HG03135 (cell line): ENCODE data around the gene RPL22.

Experiments
- ATAC-seq: cut with Tn5 transposase; IDR thresholded peaks from one replicate; pipeline ENCODE4 v1.9.1; 2021; ENCODE audit warnings: mild to moderate bottlenecking, moderate library complexity; ENCODE audit not compliant: unreplicated experiment

The RPL22 gene

GRCh38 chr1:6199298-6200187 lies at the start of gene RPL22:
Gene RPL22, minus strand, starts transcription at chr1:6199595. Its CDS starts 22 bp downstream, at chr1:6199573.
- ATAC-seq = peak; percentile 93

GRCh38 chr1:6248161-6248776 lies 48.9 kb upstream of the RPL22 start:
- ATAC-seq = no peak

- ATAC-seq = no peak
Measured at GRCh38 chr1:6247651-6248050, 48.3 kb upstream of the RPL22 start.

- ATAC-seq = no peak
Measured at GRCh38 chr1:6246497-6247467, 47.4 kb upstream of the RPL22 start.

DNA sequence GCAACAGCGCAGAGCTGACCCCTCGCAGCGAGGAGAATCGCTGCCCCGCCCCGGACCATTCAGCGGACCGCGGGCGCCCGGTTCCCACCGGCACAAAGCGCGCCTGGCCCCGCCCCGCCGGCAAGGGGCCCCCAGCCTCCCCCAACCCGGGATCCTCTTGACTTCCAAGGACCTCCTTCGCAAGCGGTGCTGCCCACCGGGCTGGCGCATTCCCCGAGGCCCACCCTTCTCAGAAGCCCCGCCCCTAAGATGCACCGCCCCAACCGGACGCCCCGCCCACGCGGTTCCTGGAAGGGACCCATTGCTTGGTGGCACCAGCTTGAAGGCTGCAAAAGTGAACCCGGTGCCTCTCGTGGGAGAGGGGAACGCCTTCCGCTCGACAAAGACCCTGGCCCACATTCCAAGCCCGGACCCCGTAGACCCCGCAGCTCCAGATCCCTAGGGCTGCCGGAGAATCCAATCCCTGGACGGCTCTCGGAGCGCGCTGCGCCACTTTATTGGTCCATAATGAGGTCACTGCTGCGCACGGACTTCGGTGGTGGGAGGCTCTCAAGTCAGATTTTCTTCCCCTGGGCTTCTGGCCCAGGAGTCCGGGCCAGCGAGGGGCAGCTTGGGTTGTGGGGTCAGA lies 46.6 kb upstream of the RPL22 start:
- ATAC-seq = no peak

DNA sequence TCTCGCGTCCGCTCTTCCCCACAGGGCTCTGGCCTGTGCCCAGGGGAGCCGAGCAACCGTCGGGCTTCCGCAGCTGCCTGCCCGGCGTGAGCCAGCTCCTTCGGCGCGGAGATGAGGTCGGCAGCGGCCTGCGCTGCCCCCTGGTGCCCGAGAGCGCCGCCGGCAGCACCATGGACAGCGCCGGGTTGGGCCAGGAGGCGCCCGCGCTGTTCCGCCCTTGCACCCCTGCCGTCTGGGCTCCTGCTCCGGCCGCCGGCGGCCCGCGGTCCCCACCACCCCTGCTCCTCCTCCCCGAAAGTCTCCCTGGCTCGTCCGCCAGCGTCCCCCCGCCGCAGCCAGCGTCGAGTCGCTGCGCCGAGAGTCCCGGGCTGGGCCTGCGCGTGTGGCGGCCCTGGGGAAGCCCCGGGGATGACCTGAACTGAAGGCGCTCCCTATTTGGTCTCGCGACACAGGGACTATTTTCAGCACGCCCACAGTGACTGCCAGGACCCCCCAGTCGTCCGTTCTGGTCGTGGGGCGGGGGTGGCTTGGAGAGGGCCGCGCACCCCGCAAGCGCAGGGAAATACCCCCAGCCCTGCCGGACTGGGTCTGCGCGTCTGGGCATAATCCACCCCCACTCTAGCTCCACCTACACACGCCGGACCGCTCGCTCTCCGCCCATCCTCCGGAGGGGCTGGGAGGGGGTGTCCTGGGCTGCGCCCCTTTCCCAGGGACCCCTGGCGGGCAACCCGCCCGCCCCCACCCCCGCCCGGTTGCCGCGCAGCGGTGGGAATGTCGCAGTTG lies 45.9 kb upstream of the RPL22 start:
- peak; percentile 49 for ATAC-seq

DNA sequence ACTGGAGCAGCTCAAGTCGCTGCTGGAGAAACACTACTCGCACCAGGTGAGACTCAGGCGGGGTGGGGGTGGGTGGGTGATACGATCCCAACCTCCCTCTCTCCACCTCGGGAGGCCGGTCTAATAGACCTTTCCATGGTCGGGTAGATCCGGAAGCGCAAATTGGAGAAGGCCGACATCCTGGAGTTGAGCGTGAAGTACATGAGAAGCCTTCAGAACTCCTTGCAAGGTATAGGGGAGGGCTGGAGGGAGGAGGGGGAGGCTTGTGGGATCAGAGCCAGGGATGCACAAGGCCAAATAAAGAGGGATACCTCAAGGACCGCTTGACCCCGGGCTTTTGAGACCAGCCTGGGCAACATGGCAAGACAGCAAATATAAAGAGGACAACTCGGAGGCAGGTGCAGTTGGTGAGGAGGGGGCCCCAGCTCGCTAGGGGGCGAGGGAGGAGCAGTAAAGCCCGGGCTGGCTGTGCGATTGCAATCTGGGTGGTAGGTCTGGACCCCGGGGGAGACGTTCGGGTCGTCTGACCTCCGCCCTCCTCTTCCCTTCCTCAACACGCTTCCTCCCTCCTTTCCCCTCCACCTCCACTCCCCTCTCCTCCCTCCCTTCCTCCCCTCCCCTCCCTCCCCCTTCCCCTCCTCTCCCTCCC lies 45.1 kb upstream of the RPL22 start:
- ATAC-seq = no peak

GRCh38 chr1:6243993-6244392 lies 44.6 kb upstream of the RPL22 start, which contains the start of gene HES3:
Gene HES3, plus strand, starts transcription at chr1:6244179. Its CDS starts 187 bp downstream, at chr1:6244366.
- no peak for ATAC-seq

- ATAC-seq = no peak
Measured at GRCh38 chr1:6243053-6243834, 43.8 kb upstream of the RPL22 start.

DNA sequence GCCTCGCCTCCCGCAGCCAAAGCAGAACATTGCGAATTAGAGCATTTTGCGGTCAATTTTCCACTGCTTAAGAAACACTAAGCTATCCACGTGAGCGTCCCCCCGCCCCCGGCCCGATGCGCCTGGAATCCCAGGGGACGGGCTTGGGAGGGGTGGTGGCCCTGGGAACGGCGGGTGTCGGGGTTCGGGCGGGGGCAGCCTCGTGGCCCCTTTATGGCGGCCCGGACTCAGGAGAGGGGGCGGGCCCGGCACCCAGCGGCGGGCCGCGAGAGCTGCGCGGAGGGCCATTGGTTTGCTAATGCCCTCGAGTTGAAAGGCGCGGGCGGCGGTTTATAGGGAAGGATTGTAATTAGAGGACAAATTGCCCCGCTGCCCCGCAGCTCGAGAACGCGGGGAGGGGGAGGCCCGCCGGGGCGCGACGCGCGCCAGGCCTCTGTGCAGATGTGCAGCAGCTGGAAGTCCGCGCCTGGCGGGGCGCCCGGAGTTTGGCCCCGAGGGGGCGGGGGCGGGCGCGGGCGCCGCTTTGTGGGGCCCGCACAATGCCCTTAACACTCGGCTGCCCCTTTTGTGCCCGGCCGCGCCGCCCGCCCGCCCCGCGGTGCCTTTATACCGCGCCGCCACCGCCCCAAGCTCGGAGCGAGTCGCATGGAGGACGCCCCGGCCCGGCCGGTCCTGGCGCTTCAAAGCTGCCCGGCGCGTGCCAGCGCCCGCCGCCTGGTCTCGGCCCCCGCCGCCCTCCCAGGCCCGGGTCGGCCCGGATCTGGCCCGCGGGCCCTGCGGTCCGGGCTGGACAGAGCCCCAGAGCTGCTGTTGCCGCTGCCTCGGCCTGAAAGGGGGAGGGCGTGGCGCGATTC lies 42.7 kb upstream of the RPL22 start:
- no peak for ATAC-seq

GRCh38 chr1:6241107-6241886 lies 41.9 kb upstream of the RPL22 start:
- ATAC-seq = no peak

GRCh38 chr1:6239950-6240768 lies 40.8 kb upstream of the RPL22 start:
- no peak for ATAC-seq

GRCh38 chr1:6239213-6239752 lies 39.9 kb upstream of the RPL22 start:
- ATAC-seq = no peak

GRCh38 chr1:6237093-6237492 lies 37.7 kb upstream of the RPL22 start:
- no peak for ATAC-seq

- no peak for ATAC-seq
Measured at GRCh38 chr1:6235296-6235677, 35.9 kb upstream of the RPL22 start.
